OCI-LY1 (cell line): Measurements from ENCODE around the gene SGTB.

Experiments
- H2AFZ ChIP-seq: fragments of 200-600 bp; sonication (generic), shearing (Covaris generic); 2 replicates; pipeline ENCODE4 v1.6.0; 2014; ENCODE audit warnings: antibody characterized with exemption, mild to moderate bottlenecking, low read length
- H3F3A ChIP-seq: fragments of 200-600 bp; sonication (generic), shearing (Covaris generic); 2 replicates; pipeline ENCODE4 v1.6.0; 2014; ENCODE audit warnings: mild to moderate bottlenecking, antibody characterized with exemption, low read length, moderate library complexity; ENCODE audit not compliant: insufficient read depth
- H3K27ac ChIP-seq: fragments of 200-600 bp; sonication (generic); 2 replicates; pipeline ENCODE4 v1.5.1; 2014; ENCODE audit warnings: low read length, mixed run types, mild to moderate bottlenecking, low read depth; ENCODE audit not compliant: poor library complexity, severe bottlenecking
- H3K27me3 ChIP-seq: fragments of 200-600 bp; sonication (generic); 2 replicates; pipeline ENCODE4 v1.6.0; 2014; ENCODE audit warnings: antibody characterized with exemption, mild to moderate bottlenecking, low read length, moderate library complexity; ENCODE audit not compliant: insufficient read depth
- H3K36me3 ChIP-seq: fragments of 200-600 bp; sonication (generic); 2 replicates; pipeline ENCODE4 v1.6.1; 2014; ENCODE audit warnings: mild to moderate bottlenecking, antibody characterized with exemption, low read length, moderate library complexity, mixed read lengths; ENCODE audit not compliant: insufficient read depth
- H3K4me1 ChIP-seq: fragments of 200-600 bp; sonication (generic); 2 replicates; pipeline ENCODE4 v1.5.1; 2014; ENCODE audit warnings: mild to moderate bottlenecking, low read length, moderate library complexity; ENCODE audit not compliant: insufficient read depth, severe bottlenecking
- H3K4me2 ChIP-seq: fragments of 200-600 bp; sonication (generic), shearing (Covaris generic); 2 replicates; pipeline ENCODE4 v1.6.1; 2014; ENCODE audit warnings: low read length
- H3K4me3 ChIP-seq: fragments of 200-600 bp; sonication (generic); 2 replicates; pipeline ENCODE4 v1.5.1; 2014; ENCODE audit warnings: low read length, low read depth, mild to moderate bottlenecking, mixed read lengths; ENCODE audit not compliant: poor library complexity, severe bottlenecking
- H3K79me2 ChIP-seq: fragments of 200-600 bp; shearing (Covaris generic); 2 replicates; pipeline ENCODE4 v1.6.1; 2016; ENCODE audit warnings: mixed run types, low read length, mixed read lengths; ENCODE audit not compliant: insufficient read depth
- H3K9ac ChIP-seq: fragments of 200-600 bp; sonication (generic), shearing (Covaris generic); 2 replicates; pipeline ENCODE4 v1.6.1; 2014; ENCODE audit warnings: mild to moderate bottlenecking, low read length, mixed read lengths
- H3K9me2 ChIP-seq: fragments of 200-600 bp; sonication (generic), shearing (Covaris generic); 2 replicates; pipeline ENCODE4 v1.6.1; 2014; ENCODE audit warnings: low read depth, mild to moderate bottlenecking, low read length, mixed read lengths
- H3K9me3 ChIP-seq: fragments of 200-600 bp; shearing (Covaris generic); 2 replicates; pipeline ENCODE4 v1.6.1; 2014; ENCODE audit warnings: low read length, mixed read lengths
- H4K20me1 ChIP-seq: fragments of 200-600 bp; sonication (generic), shearing (Covaris generic); 2 replicates; pipeline ENCODE4 v1.6.0; 2016; ENCODE audit warnings: mild to moderate bottlenecking, low read length; ENCODE audit not compliant: insufficient read depth
- CTCF ChIP-seq: fragments of 200-600 bp; sonication (generic), shearing (Covaris generic); IDR thresholded peaks from 2 replicates; pipeline ENCODE4 v1.5.1; 2017; ENCODE audit warnings: mild to moderate bottlenecking, antibody characterized with exemption, low read length, moderate library complexity, mixed read lengths
- EZH2 ChIP-seq: fragments of 200-600 bp; sonication (generic), shearing (Covaris generic); IDR thresholded peaks from 2 replicates; pipeline ENCODE4 v1.8.0; 2017; ENCODE audit warnings: borderline replicate concordance, mixed run types, mild to moderate bottlenecking, antibody characterized with exemption, low read length, moderate library complexity, mixed read lengths

SGTB gene

GRCh38 chr5:65651144-65651543 lies 70.8 kb downstream of the SGTB start:
- no peaks in the 10 kb centered on the region for H3K9me3 ChIP-seq
- no peaks in the 10 kb centered on the region for H3K27me3 ChIP-seq
- TF ChIP-seq CTCF = no peak
- H3K9me2 ChIP-seq = no peaks in the 10 kb centered on the region
- no peak overlapping the region for H3K4me2 ChIP-seq
- H3K79me2 ChIP-seq = no peaks in the 10 kb centered on the region
- no peaks in the 10 kb centered on the region for H3K4me1 ChIP-seq
- H2AFZ ChIP-seq = no peak overlapping the region
- H3K4me3 ChIP-seq = no peak overlapping the region
- H3K9ac ChIP-seq = no peak overlapping the region
- no peaks in the 10 kb centered on the region for H4K20me1 ChIP-seq
- peaks cover 25% of the 10 kb centered on the region; the same call in 1 of the 2 replicates for H3K36me3 ChIP-seq
- no peak overlapping the region for H3K27ac ChIP-seq
- no peaks in the 10 kb centered on the region; the same call in 1 of the 2 replicates for H3F3A ChIP-seq

- H3F3A ChIP-seq = no peaks in the 10 kb centered on the region
- peaks cover 10% of the 10 kb centered on the region; the same call in 1 of the 2 replicates for H3K36me3 ChIP-seq
- no peak overlapping the region for H3K27ac ChIP-seq
- no peak overlapping the region for H2AFZ ChIP-seq
- no peaks in the 10 kb centered on the region for H3K27me3 ChIP-seq
- no peaks in the 10 kb centered on the region for H3K9me2 ChIP-seq
- no peaks in the 10 kb centered on the region for H4K20me1 ChIP-seq
- H3K4me2 ChIP-seq = no peak overlapping the region
- H3K9me3 ChIP-seq = no peaks in the 10 kb centered on the region
- no peaks in the 10 kb centered on the region for H3K79me2 ChIP-seq
- no peak overlapping the region for H3K4me3 ChIP-seq
- H3K4me1 ChIP-seq = no peaks in the 10 kb centered on the region
- TF ChIP-seq EZH2 (no peak), CTCF (no peak)
- no peak overlapping the region for H3K9ac ChIP-seq
These were observed 74.0 kb downstream of the SGTB start for GRCh38 chr5:65647941-65648340.

- Histone ChIP-seq H3K9me2 (no peaks in the 10 kb centered on the region), H3K36me3 (peaks cover 9% of the 10 kb centered on the region; the same call in 1 of the 2 replicates), H3K27ac (no peak overlapping the region), H2AFZ (no peak overlapping the region), H3K9ac (no peak overlapping the region), H3K79me2 (no peaks in the 10 kb centered on the region), H4K20me1 (no peaks in the 10 kb centered on the region), H3K4me2 (no peak overlapping the region), H3K9me3 (no peaks in the 10 kb centered on the region), H3K4me3 (no peak overlapping the region), H3K4me1 (no peaks in the 10 kb centered on the region), H3K27me3 (no peaks in the 10 kb centered on the region), H3F3A (no peaks in the 10 kb centered on the region)
- no peak for TF ChIP-seq EZH2
- no peak for TF ChIP-seq CTCF
These were observed 75.0 kb downstream of the SGTB start for GRCh38 chr5:65646938-65647337.
